Endothelial cell of umbilical vein (primary cell): Measurements from ENCODE around the gene PRRG1. TPM values are rescaled to one million over a fixed set of nuclear protein-coding genes. Genes with fewer than 3 reads are reported as not detected.

Experiments
- BruUV-seq: library from RNA; stranded (reverse); fragments of 400-500 nt; replicated peaks from 2 replicates; lab custom pipeline; 2021; lab: Mats Ljungman, UMichigan
- CTCF ChIA-PET: fragments of 300-600, 350-600 bp; sonication (Branson Sonifier 250); formaldehyde crosslinking; loops from one replicate; lab custom pipeline; 2021; ENCODE audit warnings: antibody characterized with exemption, inconsistent platforms; lab: Charles Lee
- POLR2A ChIA-PET: fragments of 300-600, 350-600 bp; sonication (Branson Sonifier 250); formaldehyde crosslinking; loops from one replicate; lab custom pipeline; 2021; ENCODE audit warnings: antibody characterized with exemption, inconsistent platforms; lab: Charles Lee
- DNase-seq: peaks from one replicate; pipeline ENCODE4 v3.0.0-alpha.2; 2011; ENCODE audit warnings: low read depth, low spot score
- FAIRE-seq: peaks from 2 replicates; lab custom pipeline; 2011; peaks lifted over from hg19 to GRCh38; lab: Jason Lieb, UNC
- H2AFZ ChIP-seq: 2 replicates; pipeline ENCODE4 v1.6.0; 2012; ENCODE audit warnings: low read depth, low read length, control low read depth, inconsistent platforms
- H3K27ac ChIP-seq: 2 replicates; pipeline ENCODE4 v1.5.1; 2011; ENCODE audit warnings: low read depth, mild to moderate bottlenecking, control low read depth, low read length, moderate library complexity; ENCODE audit not compliant: insufficient read depth
- H3K27me3 ChIP-seq, 2 experiments: 2 replicates each; pipeline versions ENCODE4 v1.6.0 to v1.6.1; 2011; ENCODE audit warnings: low read length in 2 of 2, mixed read lengths in 1 of 2; ENCODE audit not compliant: control insufficient read depth in 2 of 2, insufficient read depth in 2 of 2
- H3K36me3 ChIP-seq, 2 experiments: 2 replicates in 1 of 2; 3 replicates in 1 of 2; pipeline ENCODE4 v1.5.1; 2011; ENCODE audit warnings: low read length in 2 of 2, mild to moderate bottlenecking in 1 of 2, moderate library complexity in 1 of 2; ENCODE audit not compliant: control insufficient read depth in 2 of 2, insufficient read depth in 2 of 2; ENCODE audit errors: extremely low read depth in 1 of 2
- H3K4me1 ChIP-seq: 3 replicates; pipeline ENCODE4 v1.5.1; 2011; ENCODE audit warnings: mild to moderate bottlenecking, low read length; ENCODE audit not compliant: control insufficient read depth, insufficient read depth; ENCODE audit errors: extremely low read depth
- H3K4me2 ChIP-seq: 2 replicates; pipeline ENCODE4 v1.6.1; 2011; ENCODE audit warnings: low read length, control low read depth, mixed read lengths; ENCODE audit not compliant: insufficient read depth
- H3K4me3 ChIP-seq, 3 experiments: fragments of 200-600 bp in 1 of 3; sonication (generic), shearing (Covaris generic) in 1 of 3; replicated peaks in 1 of 3; 2 replicates each; pipeline ENCODE4 v1.5.1; 2011 to 2016; ENCODE audit warnings: control low read depth in 3 of 3, low read length in 3 of 3, mild to moderate bottlenecking in 2 of 3, inconsistent platforms in 1 of 3, low read depth in 1 of 3, moderate library complexity in 1 of 3; ENCODE audit not compliant: insufficient read depth in 1 of 3
- H3K79me2 ChIP-seq: 2 replicates; pipeline ENCODE4 v1.6.0; 2012; ENCODE audit warnings: low read length, inconsistent platforms; ENCODE audit not compliant: control insufficient read depth, insufficient read depth
- H3K9ac ChIP-seq: replicated peaks from 2 replicates; pipeline ENCODE3; 2011; ENCODE audit warnings: low read length, control low read depth; ENCODE audit not compliant: insufficient read depth; ENCODE audit errors: extremely low read depth
- H3K9me1 ChIP-seq: replicated peaks from 3 replicates; pipeline ENCODE4 v1.6.0; 2011; ENCODE audit warnings: mild to moderate bottlenecking, low read length; ENCODE audit not compliant: control insufficient read depth, insufficient read depth; ENCODE audit errors: extremely low read depth
- H3K9me3 ChIP-seq: replicated peaks from 2 replicates; pipeline ENCODE4 v1.5.1; 2012; ENCODE audit warnings: low read length, inconsistent platforms; ENCODE audit not compliant: control insufficient read depth, insufficient read depth
- H4K20me1 ChIP-seq: replicated peaks from 2 replicates; pipeline ENCODE3; 2011; ENCODE audit warnings: mild to moderate bottlenecking, low read length; ENCODE audit not compliant: control insufficient read depth, insufficient read depth; ENCODE audit errors: extremely low read depth
- EZH2 ChIP-seq: IDR thresholded peaks from 2 replicates; pipeline ENCODE4 v1.6.1; 2012; ENCODE audit warnings: borderline replicate concordance, low read depth, mild to moderate bottlenecking, moderate library complexity, low read length, inconsistent platforms; ENCODE audit not compliant: severe bottlenecking
- GATA2 ChIP-seq: IDR thresholded peaks from 2 replicates; pipeline ENCODE4 v1.7.0; 2011; ENCODE audit warnings: low read depth, mild to moderate bottlenecking, moderate library complexity, mixed read lengths, low read length; ENCODE audit not compliant: insufficient read length, insufficient read depth
- JUN ChIP-seq: IDR thresholded peaks from 2 replicates; pipeline ENCODE4 v1.6.1; 2011; ENCODE audit warnings: borderline replicate concordance, low read depth; ENCODE audit not compliant: insufficient read length, insufficient read depth
- MYC ChIP-seq: IDR thresholded peaks from one replicate; pipeline ENCODE4 v1.6.1; 2011; ENCODE audit warnings: mild to moderate bottlenecking, low read depth, low read length
- POLR2AphosphoS5 ChIP-seq: IDR thresholded peaks from 2 replicates; pipeline ENCODE4 v1.6.1; 2012; ENCODE audit warnings: low read depth, mild to moderate bottlenecking, control low read depth, low read length, moderate library complexity; ENCODE audit not compliant: insufficient read depth
- dilution Hi-C: fragments of 300-500 bp; cut with MboI; formaldehyde crosslinking; loops from one replicate; pipeline ENCODE4 v1.15.0; 2019; ENCODE audit warnings: low sequenced_read_pairs; ENCODE audit not compliant: extremely low pct_ligation_motif_present
- intact Hi-C: fragments of 100-400 bp; cut with micrococcal nuclease; formaldehyde crosslinking; loops from one replicate; pipeline ENCODE4 v1.10.0; 2022
- polyA plus RNA-seq, 4 experiments: library from polyadenylated mRNA; depleted of rRNA in 3 of 4; stranded (reverse) in 3 of 4; unstranded in 1 of 4; fragments of >200 nt; gene quantifications; 2 replicates each; pipeline versions ENCODE4 v1.2.1 to v1.2.3, GENCODE V29; 2011 to 2012; ENCODE audit warnings: missing spikeins in 1 of 4
- total RNA-seq: library from RNA; stranded (reverse); gene quantifications from 2 replicates; pipeline ENCODE4 v1.2.3, GENCODE V29; 2021
- TF ChIP-seq, protein P1 (sequence below): IDR thresholded peaks from 2 replicates; pipeline ENCODE4 v1.6.1; 2011; ENCODE audit not compliant: insufficient read depth, insufficient read length

Gene PRRG1
- total and polyA plus RNA-seq, 2 donors (not counting 3 experiments of a cell fraction or from before 2014, with no cell fraction given), result 37.6 to 46.3 TPM

GRCh38 chrX:37370499-37371141 lies 21.5 kb downstream of the PRRG1 start:
- H3K9me1 ChIP-seq, result no peaks in the 10 kb centered on the region
- FAIRE-seq (no peak), DNase-seq (no peak)
- H3K4me1 ChIP-seq, result peaks cover 7% of the 10 kb centered on the region
- dilution Hi-C loops, result no loop called here
- peaks cover 3% of the 10 kb centered on the region for H4K20me1 ChIP-seq
- H3K79me2 ChIP-seq, result peaks cover 25% of the 10 kb centered on the region
- ChIA-PET CTCF (interaction anchor here (1.2 to 1.8 kb wide), 2 partner anchors 22 to 35 kb away, joined by 3 to 6 read pairs; partner anchors contain the start of gene PRRG1), POLR2A (no interaction called here)
- H3K9me3 ChIP-seq, result no peaks in the 10 kb centered on the region
- H3K9ac ChIP-seq, result no peak overlapping the region
- no peak for TF ChIP-seq GATA2
- no peak overlapping the region for H3K27ac ChIP-seq
- no peaks in the 10 kb centered on the region for H3K27me3 ChIP-seq
- no peak overlapping the region for H3K4me2 ChIP-seq
- BruUV-seq, result no TSS peak
- intact Hi-C loops, result no loop called here
- no peak overlapping the region for H3K4me3 ChIP-seq
- no peak overlapping the region for H2AFZ ChIP-seq
- no peaks in the 10 kb centered on the region for H3K36me3 ChIP-seq

DNA sequence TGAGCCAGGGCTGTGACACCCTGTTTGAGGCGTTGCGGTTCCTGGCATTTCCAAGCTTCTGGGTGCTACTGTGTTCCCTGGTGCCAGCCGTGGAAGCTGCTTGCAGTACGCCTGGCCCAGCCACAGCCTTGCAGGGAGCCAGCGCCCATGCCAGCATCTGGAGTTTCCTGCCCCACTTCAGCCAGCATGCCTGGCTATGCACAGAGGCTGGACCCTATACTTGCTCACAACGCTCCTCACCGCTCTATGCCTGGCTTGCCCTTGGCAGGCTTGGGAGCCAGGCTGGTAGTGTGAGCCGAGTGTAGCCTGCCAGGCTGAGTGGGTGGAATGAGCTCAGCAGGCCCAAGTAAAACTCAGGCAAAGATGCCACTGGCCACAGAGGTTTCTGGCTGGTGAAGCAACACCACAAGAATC lies 22.4 kb downstream of the PRRG1 start:
- no peaks in the 10 kb centered on the region for H3K9me1 ChIP-seq
- H3K79me2 ChIP-seq, result peaks cover 24% of the 10 kb centered on the region
- H3K4me1 ChIP-seq, result peaks cover 7% of the 10 kb centered on the region
- FAIRE-seq (no peak), DNase-seq (no peak)
- no peak overlapping the region for H2AFZ ChIP-seq
- no peak overlapping the region for H3K9ac ChIP-seq
- no peak overlapping the region for H3K4me3 ChIP-seq
- H4K20me1 ChIP-seq, result peaks cover 3% of the 10 kb centered on the region
- ChIA-PET POLR2A (no interaction called here), CTCF (interaction anchor here (1.2 to 1.8 kb wide), 3 partner anchors 9 to 34 kb away, joined by 3 to 6 read pairs (median 3); partner anchors contain the start of gene PRRG1)
- no peaks in the 10 kb centered on the region for H3K27me3 ChIP-seq
- no peaks in the 10 kb centered on the region for H3K9me3 ChIP-seq
- intact Hi-C loops, result no loop called here
- dilution Hi-C loops, result no loop called here
- TF ChIP-seq POLR2AphosphoS5 (no peak), JUN (no peak), MYC (no peak), EZH2 (no peak)
- TF ChIP-seq, protein P1, sequence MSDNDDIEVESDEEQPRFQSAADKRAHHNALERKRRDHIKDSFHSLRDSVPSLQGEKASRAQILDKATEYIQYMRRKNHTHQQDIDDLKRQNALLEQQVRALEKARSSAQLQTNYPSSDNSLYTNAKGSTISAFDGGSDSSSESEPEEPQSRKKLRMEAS, result no peak
- no peak overlapping the region for H3K4me2 ChIP-seq
- no peak overlapping the region for H3K27ac ChIP-seq
- H3K36me3 ChIP-seq, result no peaks in the 10 kb centered on the region
- no TSS peak for BruUV-seq
